ENCODE measurements around the gene PIGN.

Gene PIGN

GRCh38 chr18:62033207-62033606 is 153.6 kb downstream of the PIGN start:
- Histone ChIP-seq H3K27me3 (no peaks in the 10 kb centered on the region), H3K9me3 (no peaks in the 10 kb centered on the region), H3K27ac (no peak overlapping the region), H3K4me1 (ENCODE audit: control insufficient read depth in 1 of 2, insufficient read depth in 1 of 2, low read depth in 1 of 2, low read length in 1 of 2) (no peaks in the 10 kb centered on the region), H3K4me3 (ENCODE audit: low read depth in 1 of 2, low read length in 1 of 2) (no peak overlapping the region), H3K36me3 (no peaks in the 10 kb centered on the region)
- TF ChIP-seq CTCF (IDR thresholded peaks at IDR 0.05): no peak

- H3K27ac ChIP-seq: no peak overlapping the region
- no peaks in the 10 kb centered on the region for H3K4me1 ChIP-seq (ENCODE audit: control insufficient read depth in 1 of 2, insufficient read depth in 1 of 2, low read depth in 1 of 2, low read length in 1 of 2)
- H3K36me3 ChIP-seq: no peaks in the 10 kb centered on the region
- no peak overlapping the region for H3K4me3 ChIP-seq (ENCODE audit: low read depth in 1 of 2, low read length in 1 of 2)
- no peak for TF ChIP-seq CTCF (IDR thresholded peaks at IDR 0.05)
- H3K9me3 ChIP-seq: no peaks in the 10 kb centered on the region
- no peaks in the 10 kb centered on the region for H3K27me3 ChIP-seq
Observed at GRCh38 chr18:62030091-62030985, 156.5 kb downstream of the PIGN start.

- no peaks in the 10 kb centered on the region for H3K9me3 ChIP-seq
- H3K27me3 ChIP-seq: no peaks in the 10 kb centered on the region
- no peaks in the 10 kb centered on the region for H3K36me3 ChIP-seq
- no peak overlapping the region for H3K4me3 ChIP-seq (ENCODE audit: low read depth in 1 of 2, low read length in 1 of 2)
- no peak overlapping the region for H3K27ac ChIP-seq
- no peaks in the 10 kb centered on the region for H3K4me1 ChIP-seq (ENCODE audit: control insufficient read depth in 1 of 2, insufficient read depth in 1 of 2, low read depth in 1 of 2, low read length in 1 of 2)
- TF ChIP-seq CTCF (IDR thresholded peaks at IDR 0.05): no peak
Observed at GRCh38 chr18:62028715-62029114, 158.1 kb downstream of the PIGN start.

GRCh38 chr18:62027914-62028520 is 158.8 kb downstream of the PIGN start:
- Histone ChIP-seq H3K27me3 (no peaks in the 10 kb centered on the region), H3K27ac (no peak overlapping the region), H3K9me3 (no peaks in the 10 kb centered on the region), H3K36me3 (no peaks in the 10 kb centered on the region), H3K4me1 (ENCODE audit: control insufficient read depth in 1 of 2, insufficient read depth in 1 of 2, low read depth in 1 of 2, low read length in 1 of 2) (no peaks in the 10 kb centered on the region), H3K4me3 (ENCODE audit: low read depth in 1 of 2, low read length in 1 of 2) (no peak overlapping the region)
- no peak for TF ChIP-seq CTCF (IDR thresholded peaks at IDR 0.05)

GRCh38 chr18:62026586-62026985 is 160.3 kb downstream of the PIGN start:
- Histone ChIP-seq H3K27ac (no peak overlapping the region), H3K4me1 (ENCODE audit: control insufficient read depth in 1 of 2, insufficient read depth in 1 of 2, low read depth in 1 of 2, low read length in 1 of 2) (no peaks in the 10 kb centered on the region), H3K4me3 (ENCODE audit: low read depth in 1 of 2, low read length in 1 of 2) (no peak overlapping the region)

More at GRCh38 chr18:62026586-62026985, 160.3 kb downstream of the PIGN start:
- H3K36me3 ChIP-seq: no peaks in the 10 kb centered on the region
- no peak for TF ChIP-seq CTCF (IDR thresholded peaks at IDR 0.05)
- no peaks in the 10 kb centered on the region for H3K9me3 ChIP-seq
- H3K27me3 ChIP-seq: no peaks in the 10 kb centered on the region

All from neutrophil (primary cell).